Activated CD4-positive, alpha-beta T cell treated with anti-CD3 and anti-CD28 coated beads, Interleukin-2, amount 10 ng/mL, durations not matched to agents 24 days and 14 days (primary cell): ENCODE results near the gene ZNF562. TPM values are rescaled to one million over a fixed set of nuclear protein-coding genes. Genes with fewer than 3 reads are reported as not detected.
"Not testable (repeated sequence)": the region's sequence is repeated elsewhere in the genome, so short reads cannot be mapped to it uniquely, and the experiment has no call there.

Experiments
- DNase-seq: peaks from one replicate; pipeline ENCODE4 v3.0.0; 2022
- H3K27ac Mint-ChIP-seq: one replicate; pipeline ENCODE4 v1.8.0; 2022; ENCODE audit warnings: mild to moderate bottlenecking, mixed read lengths
- H3K27me3 Mint-ChIP-seq: one replicate; pipeline ENCODE4 v1.8.0; 2022; ENCODE audit warnings: mixed read lengths
- H3K36me3 Mint-ChIP-seq: one replicate; pipeline ENCODE4 v1.8.0; 2022; ENCODE audit warnings: low read depth, mild to moderate bottlenecking, mixed read lengths
- H3K4me1 Mint-ChIP-seq: one replicate; pipeline ENCODE4 v1.8.0; 2021; ENCODE audit warnings: mixed read lengths
- H3K4me3 Mint-ChIP-seq: one replicate; pipeline ENCODE4 v1.8.0; 2022; ENCODE audit warnings: mild to moderate bottlenecking, moderate library complexity, mixed read lengths
- H3K9me3 Mint-ChIP-seq: one replicate; pipeline ENCODE4 v1.8.0; 2021; ENCODE audit warnings: mixed read lengths
- intact Hi-C: fragments of 100-400 bp; cut with micrococcal nuclease; formaldehyde crosslinking; loops from one replicate; pipeline ENCODE4 v1.15.1; 2023
- total RNA-seq: library from RNA; stranded (reverse); gene quantifications from 2 replicates; pipeline ENCODE4 v1.2.3, GENCODE V29; 2022

Gene ZNF562
- total RNA-seq, 1 donor from 2014 or later = 15.9 TPM

DNA sequence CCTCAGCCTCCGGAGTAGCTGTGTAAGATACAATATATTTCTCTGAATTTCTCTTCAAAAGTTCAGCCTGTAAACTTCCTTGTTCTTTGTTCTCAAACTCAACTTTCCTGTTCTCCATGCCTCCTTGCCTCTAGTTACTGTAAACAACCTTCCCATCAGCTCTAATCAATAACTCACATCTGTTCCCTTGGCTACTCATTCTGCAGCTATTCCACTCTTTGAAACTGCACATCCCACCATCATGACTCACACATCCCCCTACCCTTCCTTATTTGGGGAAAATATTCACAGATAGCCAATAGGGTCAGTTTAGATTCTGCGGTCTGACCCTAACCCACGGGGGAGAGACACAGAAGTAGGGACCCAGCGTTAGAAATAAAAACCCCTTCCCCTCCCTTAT lies 2.0 kb downstream of the ZNF562 start:
- Mint-ChIP-seq H3K4me3 (peak overlapping the region; percentile 22), H3K9me3 (peaks cover 42% of the 10 kb centered on the region), H3K36me3 (peaks cover 61% of the 10 kb centered on the region), H3K4me1 (peaks cover 8% of the 10 kb centered on the region), H3K27ac (no peak overlapping the region), H3K27me3 (peaks cover 2% of the 10 kb centered on the region)
- intact Hi-C loops = loop anchor here (10.0 kb wide), 1 partner anchor 92 kb away; the partner anchor contains the start of gene ZNF846
- DNase-seq = no peak

DNA sequence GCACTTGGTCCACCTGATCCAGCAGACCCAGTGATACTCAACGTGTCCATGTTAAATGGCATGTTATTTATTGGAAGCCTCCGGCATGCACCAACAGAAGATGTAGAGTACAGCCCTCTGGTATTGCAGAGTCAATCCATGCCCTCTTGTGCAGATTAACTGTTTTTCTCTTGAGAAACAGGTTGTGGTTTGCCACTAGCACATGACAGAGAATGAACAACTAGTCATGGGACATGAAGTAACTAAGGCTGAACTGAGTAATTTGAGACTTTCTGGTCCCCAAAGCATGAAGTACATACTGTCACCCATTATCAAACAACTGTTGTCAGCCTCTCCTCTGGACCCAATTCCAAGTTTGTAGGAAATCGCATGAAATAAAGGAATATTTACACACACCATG lies 3.2 kb downstream of the ZNF562 start:
- Mint-ChIP-seq H3K4me3 (no peak overlapping the region), H3K4me1 (peaks cover 8% of the 10 kb centered on the region), H3K27me3 (peaks cover 2% of the 10 kb centered on the region), H3K9me3 (peaks cover 49% of the 10 kb centered on the region), H3K27ac (no peak overlapping the region), H3K36me3 (peaks cover 74% of the 10 kb centered on the region)
- intact Hi-C loops = loop anchor here (10.0 kb wide), 1 partner anchor 93 kb away; the partner anchor contains the start of gene ZNF846
- no peak for DNase-seq

GRCh38 chr19:9668544-9668943 lies 6.4 kb downstream of the ZNF562 start:
- Mint-ChIP-seq H3K4me3 (no peak overlapping the region), H3K9me3 (peaks cover 46% of the 10 kb centered on the region), H3K27me3 (no peaks in the 10 kb centered on the region), H3K4me1 (peaks cover 3% of the 10 kb centered on the region), H3K27ac (no peak overlapping the region), H3K36me3 (peaks cover 75% of the 10 kb centered on the region)
- intact Hi-C loops = no loop called here
- DNase-seq = no peak

- Mint-ChIP-seq H3K27ac (no peak overlapping the region), H3K9me3 (peaks cover 44% of the 10 kb centered on the region), H3K4me1 (peaks cover 3% of the 10 kb centered on the region), H3K4me3 (no peak overlapping the region), H3K36me3 (peaks cover 74% of the 10 kb centered on the region), H3K27me3 (no peaks in the 10 kb centered on the region)
- intact Hi-C loops = no loop called here
- DNase-seq = no peak
Measured at GRCh38 chr19:9667898-9668297, 7.0 kb downstream of the ZNF562 start.

GRCh38 chr19:9658769-9659168 lies 16.1 kb downstream of the ZNF562 start:
- Mint-ChIP-seq H3K4me1 (no peaks in the 10 kb centered on the region), H3K36me3 (peaks cover 66% of the 10 kb centered on the region), H3K9me3 (peaks cover 7% of the 10 kb centered on the region), H3K27me3 (no peaks in the 10 kb centered on the region), H3K4me3 (no peak overlapping the region), H3K27ac (no peak overlapping the region)
- intact Hi-C loops = no loop called here
- no peak for DNase-seq

DNA sequence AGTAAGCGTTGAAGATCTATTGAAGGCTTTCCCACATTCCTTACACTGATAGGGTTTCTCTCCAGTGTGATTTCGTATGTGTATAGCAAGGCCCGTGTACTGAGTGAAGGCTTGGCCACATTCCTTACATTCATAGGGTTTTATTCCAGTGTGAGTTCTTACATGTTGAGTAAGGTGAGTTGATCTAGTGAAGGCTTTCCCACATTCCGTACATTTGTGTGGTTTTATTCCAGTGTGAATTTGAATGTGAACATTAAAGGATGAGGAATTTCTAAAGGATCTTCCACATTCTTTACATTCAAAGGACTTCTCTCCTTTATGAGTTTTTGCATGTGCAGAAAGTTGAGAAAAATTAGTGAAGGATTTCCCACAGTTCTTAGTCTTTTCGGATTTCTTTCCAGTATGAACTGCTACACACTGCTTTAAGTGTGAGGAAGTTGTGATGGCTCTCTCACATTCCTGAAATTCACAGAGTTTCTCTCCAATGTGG lies 21.8 kb downstream of the ZNF562 start:
- H3K4me3 Mint-ChIP-seq, intact Hi-C loops, H3K4me1 Mint-ChIP-seq, H3K27ac Mint-ChIP-seq, DNase-seq, H3K27me3 Mint-ChIP-seq: not testable (repeated sequence)
- Mint-ChIP-seq H3K9me3 (peaks cover 35% of the 10 kb centered on the region), H3K36me3 (peaks cover 90% of the 10 kb centered on the region)

GRCh38 chr19:9651464-9651863 lies 23.4 kb downstream of the ZNF562 start:
- H3K27ac Mint-ChIP-seq, DNase-seq, intact Hi-C loops, H3K4me1 Mint-ChIP-seq, H3K27me3 Mint-ChIP-seq, H3K4me3 Mint-ChIP-seq: not testable (repeated sequence)
- H3K9me3 Mint-ChIP-seq = peaks cover 31% of the 10 kb centered on the region
- peaks cover 81% of the 10 kb centered on the region for H3K36me3 Mint-ChIP-seq

GRCh38 chr19:9650345-9650744 lies 24.6 kb downstream of the ZNF562 start:
- intact Hi-C loops = no loop called here
- Mint-ChIP-seq H3K4me3 (no peak overlapping the region), H3K27ac (no peak overlapping the region), H3K9me3 (peaks cover 31% of the 10 kb centered on the region), H3K27me3 (no peaks in the 10 kb centered on the region), H3K4me1 (no peaks in the 10 kb centered on the region), H3K36me3 (peaks cover 78% of the 10 kb centered on the region)
- no peak for DNase-seq

- intact Hi-C loops = no loop called here
- H3K36me3 Mint-ChIP-seq = peaks cover 53% of the 10 kb centered on the region
- no peak overlapping the region for H3K4me3 Mint-ChIP-seq
- DNase-seq = no peak
- H3K27me3 Mint-ChIP-seq = no peaks in the 10 kb centered on the region
- H3K4me1 Mint-ChIP-seq = peaks cover 2% of the 10 kb centered on the region
- H3K27ac Mint-ChIP-seq = no peak overlapping the region
- peaks cover 21% of the 10 kb centered on the region for H3K9me3 Mint-ChIP-seq
Measured at GRCh38 chr19:9645472-9645871, 29.4 kb downstream of the ZNF562 start.

- peaks cover 48% of the 10 kb centered on the region for H3K36me3 Mint-ChIP-seq
- peaks cover 21% of the 10 kb centered on the region for H3K9me3 Mint-ChIP-seq
- H3K27me3 Mint-ChIP-seq = no peaks in the 10 kb centered on the region
- H3K4me1 Mint-ChIP-seq = peaks cover 2% of the 10 kb centered on the region
- DNase-seq = no peak
- H3K4me3 Mint-ChIP-seq = no peak overlapping the region
- intact Hi-C loops = no loop called here
- no peak overlapping the region for H3K27ac Mint-ChIP-seq
Measured at GRCh38 chr19:9644472-9644871, 30.4 kb downstream of the ZNF562 start.

DNA sequence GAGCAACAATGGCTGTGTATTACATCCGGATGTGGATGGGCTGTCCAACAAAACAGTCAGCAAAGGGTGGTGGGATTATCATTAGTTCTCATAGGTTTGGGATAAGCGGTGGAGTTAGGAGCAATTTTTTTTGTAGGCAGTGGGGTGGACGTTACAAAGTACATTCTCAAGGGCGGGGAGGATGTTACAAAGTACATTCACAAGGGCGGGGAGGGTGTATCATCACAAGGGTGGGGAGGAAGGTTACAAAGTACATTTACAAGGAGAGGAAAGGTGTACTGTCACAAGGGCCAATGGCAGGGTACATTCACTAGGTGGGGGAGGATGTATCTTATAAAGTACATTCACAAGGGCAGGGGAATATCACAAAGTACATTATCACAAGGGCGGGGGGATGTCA lies 33.1 kb downstream of the ZNF562 start:
- H3K27me3 Mint-ChIP-seq = no peaks in the 10 kb centered on the region
- peaks cover 2% of the 10 kb centered on the region for H3K4me1 Mint-ChIP-seq
- H3K9me3 Mint-ChIP-seq = peaks cover 12% of the 10 kb centered on the region
- peaks cover 31% of the 10 kb centered on the region for H3K36me3 Mint-ChIP-seq
- DNase-seq = no peak
- H3K4me3 Mint-ChIP-seq = no peak overlapping the region
- no peak overlapping the region for H3K27ac Mint-ChIP-seq
- intact Hi-C loops = no loop called here

- intact Hi-C loops = no loop called here
- Mint-ChIP-seq H3K9me3 (peaks cover 12% of the 10 kb centered on the region), H3K27ac (no peak overlapping the region), H3K36me3 (peaks cover 29% of the 10 kb centered on the region), H3K27me3 (no peaks in the 10 kb centered on the region), H3K4me1 (peaks cover 2% of the 10 kb centered on the region), H3K4me3 (no peak overlapping the region)
- no peak for DNase-seq
Measured at GRCh38 chr19:9640956-9641355, 33.9 kb downstream of the ZNF562 start.

GRCh38 chr19:9636018-9636417 lies 38.9 kb downstream of the ZNF562 start:
- Mint-ChIP-seq H3K27me3 (no peaks in the 10 kb centered on the region), H3K36me3 (peaks cover 24% of the 10 kb centered on the region), H3K4me3 (no peak overlapping the region), H3K9me3 (peaks cover 9% of the 10 kb centered on the region), H3K27ac (no peak overlapping the region), H3K4me1 (no peaks in the 10 kb centered on the region)
- DNase-seq = no peak
- intact Hi-C loops = no loop called here

GRCh38 chr19:9627856-9628255 lies 47.0 kb downstream of the ZNF562 start:
- intact Hi-C loops = loop anchor here (10.0 kb wide), 2 partner anchors 287 to 423 kb away; no protein-coding TSS in a partner anchor
- Mint-ChIP-seq H3K4me1 (peaks cover 6% of the 10 kb centered on the region), H3K27me3 (no peaks in the 10 kb centered on the region), H3K27ac (no peak overlapping the region), H3K36me3 (peaks cover 11% of the 10 kb centered on the region), H3K4me3 (no peak overlapping the region), H3K9me3 (no peaks in the 10 kb centered on the region)
- no peak for DNase-seq

DNA sequence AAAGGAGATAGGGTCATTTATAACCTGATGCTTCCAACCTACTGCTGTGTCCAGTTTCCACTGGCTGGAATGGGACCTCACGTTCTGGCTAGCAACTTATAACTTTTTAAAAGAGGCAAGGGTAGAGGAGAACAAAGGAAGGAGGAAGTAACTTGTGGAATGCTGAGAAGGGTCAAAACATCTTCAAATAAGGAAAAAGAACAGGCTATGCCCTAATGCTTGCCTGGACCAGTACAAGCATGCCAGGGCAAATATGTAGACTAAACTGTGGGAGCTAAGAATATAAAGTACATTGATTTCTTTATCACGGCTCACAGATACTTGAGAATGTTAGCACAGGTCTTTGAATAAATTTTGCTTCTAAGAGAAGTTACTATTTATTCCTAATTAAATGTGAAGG lies 52.4 kb downstream of the ZNF562 start:
- H3K4me1 Mint-ChIP-seq = peaks cover 23% of the 10 kb centered on the region

More for the DNA sequence above, 52.4 kb downstream of the ZNF562 start:
- Mint-ChIP-seq H3K27ac (no peak overlapping the region), H3K36me3 (peaks cover 32% of the 10 kb centered on the region), H3K27me3 (peaks cover 2% of the 10 kb centered on the region), H3K4me3 (peak overlapping the region; percentile 55), H3K9me3 (peaks cover 2% of the 10 kb centered on the region)
- no peak for DNase-seq
- intact Hi-C loops = loop anchor here (10.0 kb wide), 2 partner anchors 292 to 418 kb away; no protein-coding TSS in a partner anchor
